ENCODE measurements around the gene DDX10. TPM values are rescaled to one million over a fixed set of nuclear protein-coding genes. Genes with fewer than 3 reads are reported as not detected.
"Not testable (repeated sequence)": the region's sequence is repeated elsewhere in the genome, so short reads cannot be mapped to it uniquely, and the experiment has no call there.

Gene DDX10
- total RNA-seq, 2 experiments from 2014 or later: 58.1 to 60.4 TPM

DNA sequence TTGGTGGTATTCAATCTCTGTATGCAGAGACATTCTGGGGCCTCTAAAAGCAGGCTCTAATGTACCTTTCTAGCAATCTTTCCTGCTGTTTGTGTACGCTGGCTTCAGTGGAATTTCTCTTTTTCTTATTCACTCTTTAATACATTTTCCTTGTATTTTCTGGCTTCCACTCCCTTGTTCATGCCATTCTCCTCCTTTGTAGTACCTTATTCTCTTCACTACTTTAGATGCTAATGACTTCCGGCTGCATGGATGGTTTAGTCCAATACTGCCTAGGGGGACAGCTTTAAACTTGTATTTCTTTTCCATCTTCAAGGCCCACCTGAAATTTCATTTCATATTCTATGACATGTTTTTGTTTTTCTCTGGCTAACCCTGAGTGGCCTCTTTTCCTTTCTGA lies 40.2 kb downstream of the DDX10 start:
- ChIA-PET POLR2A (no interaction called here), CTCF (no interaction called here)

DNA sequence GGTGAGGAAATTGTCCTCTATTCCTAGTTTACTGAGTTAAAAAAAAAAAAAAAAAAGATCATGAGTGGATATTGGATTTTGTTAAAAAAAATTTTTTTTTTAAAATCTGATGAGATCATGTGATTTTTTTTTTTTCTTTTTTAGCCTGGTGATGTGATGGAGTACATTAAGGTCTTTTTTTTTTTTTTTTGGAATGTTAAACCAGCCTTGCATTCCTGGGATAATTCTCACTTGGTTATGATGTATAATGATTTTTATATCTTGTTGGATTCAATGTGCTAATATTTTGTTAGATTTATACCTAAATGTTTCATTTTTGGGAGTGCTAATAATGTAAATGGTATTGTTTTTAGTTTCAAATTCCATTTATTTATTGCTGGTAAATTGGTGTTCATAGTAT lies 43.3 kb downstream of the DDX10 start:
- CTCF ChIA-PET: interaction anchor here (0.6 kb wide), 1 partner anchor 243 kb away, joined by 3 read pairs; no protein-coding TSS in a partner anchor
- POLR2A ChIA-PET: no interaction called here

DNA sequence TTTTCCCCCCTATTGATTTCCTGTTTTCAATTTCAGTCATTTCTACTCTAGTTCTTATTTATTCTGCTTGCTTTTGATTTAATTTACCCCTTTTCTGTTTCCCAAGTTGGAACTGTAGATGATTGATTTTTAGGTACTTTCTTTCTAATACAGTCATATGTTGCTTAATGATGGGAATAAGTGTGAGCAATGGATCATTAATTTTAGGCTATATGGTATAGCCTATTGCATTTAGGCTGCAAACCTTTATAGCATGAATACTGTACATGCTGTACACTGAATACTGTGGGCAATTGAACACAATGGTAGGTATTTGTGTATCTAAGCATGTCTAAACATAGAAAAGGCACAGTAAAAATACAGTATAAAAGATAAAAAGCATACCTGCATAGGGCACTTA lies 44.9 kb downstream of the DDX10 start:
- ChIA-PET CTCF (no interaction called here), POLR2A (no interaction called here)

GRCh38 chr11:108713076-108713790 lies 48.4 kb downstream of the DDX10 start:
- ChIA-PET POLR2A (no interaction called here), CTCF (interaction anchor here (0.6 kb wide), 1 partner anchor 36 kb away, joined by 3 read pairs; no protein-coding TSS in a partner anchor)

DNA sequence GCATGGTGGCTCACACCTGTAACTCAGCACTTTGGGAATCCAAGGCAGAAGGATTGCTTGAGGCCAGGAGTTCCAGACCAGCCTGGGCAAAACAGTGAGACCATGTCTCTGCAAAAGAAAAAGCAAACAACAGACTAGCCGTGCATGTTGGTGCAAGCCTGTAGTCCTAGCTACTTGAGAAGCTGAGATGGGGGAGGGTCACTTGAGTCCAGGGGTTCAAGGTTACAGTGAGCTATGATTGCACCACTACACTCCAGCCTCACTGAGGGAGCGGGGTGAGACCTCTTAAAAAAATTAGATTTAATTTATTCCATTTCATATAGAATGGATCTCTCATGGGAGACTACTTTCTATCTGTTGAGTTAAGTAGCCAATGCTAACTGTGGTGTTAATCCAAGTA lies 50.4 kb downstream of the DDX10 start:
- ChIA-PET CTCF (no interaction called here), POLR2A (no interaction called here)

- ChIA-PET POLR2A (no interaction called here), CTCF (no interaction called here)
Observed at GRCh38 chr11:108718466-108718865, 53.6 kb downstream of the DDX10 start.

GRCh38 chr11:108724974-108725689 lies 60.3 kb downstream of the DDX10 start:
- CTCF ChIA-PET: interaction anchor here (0.7 kb wide), 1 partner anchor 10 kb away, joined by 3 read pairs; no protein-coding TSS in a partner anchor

GRCh38 chr11:108726077-108726800 lies 61.4 kb downstream of the DDX10 start:
- ChIA-PET POLR2A (no interaction called here), CTCF (no interaction called here)

More at GRCh38 chr11:108724974-108725689, 60.3 kb downstream of the DDX10 start:
- POLR2A ChIA-PET: no interaction called here

- ChIA-PET CTCF (no interaction called here), POLR2A (no interaction called here)
Observed at GRCh38 chr11:108727665-108728064, 62.8 kb downstream of the DDX10 start.

- CTCF ChIA-PET: no interaction called here
- POLR2A ChIA-PET: no interaction called here
Observed at GRCh38 chr11:108729227-108729871, 64.5 kb downstream of the DDX10 start.

- ChIA-PET CTCF (interaction anchor here (0.6 kb wide), 1 partner anchor 1198 kb away, joined by 3 read pairs; no protein-coding TSS in a partner anchor), POLR2A (no interaction called here)
Observed at GRCh38 chr11:108732395-108732794, 67.5 kb downstream of the DDX10 start.

DNA sequence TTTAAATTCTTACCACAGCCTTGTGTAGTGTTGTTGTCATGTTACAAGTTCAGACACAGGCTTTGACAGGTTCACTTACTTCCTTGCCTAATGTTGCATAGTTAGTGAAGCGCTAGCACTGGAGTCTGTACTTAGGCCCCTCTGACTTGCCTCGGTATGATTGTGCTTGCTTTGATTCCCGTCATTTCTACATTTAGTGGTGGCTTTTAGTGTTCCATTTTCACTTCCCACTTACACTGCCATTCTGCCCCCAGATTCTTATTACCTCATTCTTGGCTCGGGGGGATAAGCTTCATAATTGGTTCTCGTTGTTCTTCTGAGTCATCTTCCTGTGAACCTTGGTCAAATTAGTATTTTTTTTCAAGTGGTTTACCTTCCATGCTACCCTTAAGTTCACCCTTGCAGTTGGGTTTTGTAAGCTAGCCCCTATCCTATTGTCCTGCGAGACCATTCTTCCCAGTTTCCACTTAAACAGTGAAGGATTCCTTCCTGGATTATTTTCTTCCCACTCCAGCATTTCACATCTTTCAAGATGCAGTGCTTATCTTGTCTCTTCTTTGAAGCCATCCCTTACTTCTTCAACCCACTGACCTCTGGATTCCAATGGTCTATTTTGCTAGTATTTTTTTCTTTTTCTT lies 68.7 kb downstream of the DDX10 start:
- ChIA-PET CTCF (interaction anchor here (0.7 to 2.7 kb wide), 3 partner anchors 9 to 66 kb away, joined by 3 to 6 read pairs (median 6); no protein-coding TSS in a partner anchor), POLR2A (no interaction called here)

DNA sequence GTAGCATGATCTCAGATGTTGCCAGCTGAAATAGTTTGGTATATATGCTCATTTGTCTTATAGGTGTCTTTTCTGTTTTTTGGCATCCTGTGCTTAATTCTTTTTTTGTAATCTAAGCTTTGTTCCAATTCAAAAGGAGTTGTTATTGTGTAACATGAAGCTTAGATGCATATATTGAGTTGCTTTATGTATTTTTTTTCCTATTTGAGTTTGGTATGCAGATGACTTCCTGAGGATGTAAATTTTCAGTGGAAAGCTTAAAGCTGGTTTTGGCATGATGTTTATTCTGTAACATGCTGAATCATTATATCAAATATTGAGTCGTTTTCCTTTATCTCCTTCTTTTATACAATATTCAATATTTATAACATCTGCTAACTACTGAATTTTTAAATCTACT lies 69.4 kb downstream of the DDX10 start:
- ChIA-PET CTCF (interaction anchor here (0.6 to 2.7 kb wide), 4 partner anchors 20 to 67 kb away, joined by 3 to 6 read pairs (median 4); no protein-coding TSS in a partner anchor), POLR2A (no interaction called here)

GRCh38 chr11:108734956-108735559 lies 70.2 kb downstream of the DDX10 start:
- CTCF ChIA-PET: interaction anchor here (0.8 to 2.7 kb wide), 5 partner anchors 10 to 155 kb away, joined by 3 to 6 read pairs (median 3); no protein-coding TSS in a partner anchor
- POLR2A ChIA-PET: no interaction called here

- POLR2A ChIA-PET, CTCF ChIA-PET: not testable (repeated sequence)
Observed at GRCh38 chr11:108740132-108740531, 75.3 kb downstream of the DDX10 start.

DNA sequence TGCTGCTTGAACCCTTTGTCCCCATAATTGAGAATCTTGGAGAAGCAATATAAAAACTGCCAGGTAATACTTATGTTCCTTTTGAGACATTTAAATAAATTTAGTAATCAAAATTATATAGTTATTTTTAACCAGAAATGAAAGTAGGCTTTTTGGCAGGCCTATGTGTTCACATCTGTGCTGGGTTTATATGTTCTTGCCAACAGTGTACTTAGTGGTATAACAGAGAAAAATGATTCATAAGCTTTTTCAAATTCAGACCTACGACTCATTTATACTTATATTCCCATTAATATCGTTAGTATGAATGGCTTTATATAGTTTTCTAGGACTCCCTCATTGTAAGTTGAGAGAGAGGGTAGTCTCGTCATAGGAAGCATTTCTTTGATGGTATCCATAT lies 79.0 kb downstream of the DDX10 start:
- POLR2A ChIA-PET: no interaction called here
- CTCF ChIA-PET: no interaction called here

DNA sequence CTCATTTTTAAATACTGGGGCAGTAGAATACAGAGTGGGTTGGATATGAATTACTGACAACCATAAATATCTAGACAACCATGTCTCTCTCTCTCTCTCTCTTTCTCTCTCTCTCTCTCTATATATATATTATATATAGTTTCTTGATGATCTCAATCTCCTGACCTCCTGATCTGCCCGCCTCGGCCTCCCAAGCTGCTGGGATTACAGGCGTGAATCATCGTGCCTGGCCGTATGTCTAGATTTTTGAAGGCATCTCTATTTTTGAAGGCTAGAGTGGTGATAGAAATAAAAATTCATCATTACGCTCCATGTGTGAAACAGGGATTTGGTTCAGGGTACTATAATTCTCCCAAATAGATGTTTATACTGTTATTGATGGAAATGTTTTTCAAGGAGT lies 84.1 kb downstream of the DDX10 start:
- CTCF ChIA-PET: no interaction called here
- POLR2A ChIA-PET: no interaction called here

DNA sequence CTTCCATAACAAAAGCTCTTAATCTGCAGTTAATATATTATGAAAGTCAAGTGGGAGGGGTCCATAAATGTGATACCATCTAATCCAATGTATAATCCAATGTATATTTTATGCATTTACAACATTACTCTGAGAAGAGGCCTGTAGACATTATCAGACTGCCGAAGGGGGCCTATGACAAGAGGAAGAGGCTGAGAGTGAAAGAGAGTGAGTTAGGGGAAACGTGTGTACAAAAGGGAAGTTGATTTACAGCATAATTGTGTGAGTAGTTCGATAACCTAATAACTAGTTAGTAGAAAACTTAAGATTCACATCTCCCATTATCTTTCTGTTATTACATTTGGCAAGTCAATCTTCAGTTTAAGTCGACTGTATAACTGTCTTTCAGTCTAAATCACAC lies 86.6 kb downstream of the DDX10 start:
- POLR2A ChIA-PET: no interaction called here
- CTCF ChIA-PET: interaction anchor here (1.5 kb wide), 1 partner anchor 22 kb away, joined by 3 read pairs; no protein-coding TSS in a partner anchor

DNA sequence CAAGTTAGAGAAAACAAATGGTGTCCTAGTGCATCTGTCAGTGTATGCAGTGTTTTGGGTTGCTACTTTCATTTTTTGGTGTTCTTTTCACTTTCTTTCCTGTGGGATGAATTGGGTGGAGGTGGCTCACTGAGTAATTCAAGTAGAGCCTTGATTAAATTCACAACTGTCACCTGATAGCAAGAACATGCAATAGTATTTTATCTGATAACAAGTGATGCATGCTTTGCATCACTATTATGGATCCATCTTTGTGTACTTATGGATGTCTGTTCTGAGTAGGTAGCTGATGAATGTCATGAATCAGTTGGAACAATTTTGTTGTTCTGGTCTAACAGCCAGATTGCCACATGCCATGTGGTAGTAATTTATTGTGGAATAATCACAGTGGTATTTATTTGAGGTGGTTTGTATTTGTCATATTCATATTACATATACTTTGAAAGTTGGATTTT lies 87.5 kb downstream of the DDX10 start:
- CTCF ChIA-PET: interaction anchor here (1.5 kb wide), 1 partner anchor 22 kb away, joined by 3 read pairs; no protein-coding TSS in a partner anchor
- POLR2A ChIA-PET: no interaction called here
